Gastrocnemius medialis (tissue), 4 donors: ENCODE measurements around the gene SEPTIN6. TPM values are rescaled to one million over a fixed set of nuclear protein-coding genes. Genes with fewer than 3 reads are reported as not detected.
A peak's percentile ranks its signal among the peaks of the same experiment; 100 is the strongest.
"Not testable (repeated sequence)": the region's sequence is repeated elsewhere in the genome, so short reads cannot be mapped to it uniquely, and the experiment has no call there.

ENCODE experiments used
- ATAC-seq, 2 donors: fragments of 150-250 bp; one replicate each; pipeline ENCODE4 v1.9.1; 2016
- DNase-seq, 2 donors: peaks; one replicate each; pipeline ENCODE4 v3.0.0-alpha.2; 2019
- H3K27ac ChIP-seq, 4 donors: fragments of 200-600 bp; sonication (generic); 1 replicate in 1 of 4; 2 replicates in 3 of 4; pipeline ENCODE4 v1.5.1; 2016 to 2018; ENCODE audit warnings: mild to moderate bottlenecking in 2 of 4, moderate library complexity in 1 of 4
- H3K27me3 ChIP-seq, 3 donors: fragments of 200-600 bp; sonication (generic) in 2 of 3; 1 replicate in 1 of 3; 2 replicates in 2 of 3; pipeline versions ENCODE4 v1.5.1 to v1.6.0; 2016 to 2019; ENCODE audit warnings: mild to moderate bottlenecking in 1 of 3, moderate library complexity in 1 of 3
- H3K36me3 ChIP-seq, 2 donors: fragments of 200-600 bp; sonication (generic) in 1 of 2; one replicate each; pipeline ENCODE4 v1.5.1; 2017 to 2018
- H3K4me1 ChIP-seq, 2 donors: fragments of 200-600 bp; sonication (generic) in 1 of 2; one replicate each; pipeline ENCODE4 v1.5.1; 2016 to 2017; ENCODE audit warnings: mild to moderate bottlenecking in 2 of 2
- H3K4me3 ChIP-seq, 4 donors: fragments of 200-600 bp; sonication (generic) in 3 of 4; 1 replicate in 1 of 4; 2 replicates in 3 of 4; pipeline ENCODE4 v1.5.1; 2016 to 2019; ENCODE audit warnings: mild to moderate bottlenecking in 2 of 4
- H3K9me3 ChIP-seq, 3 donors: fragments of 200-600 bp; sonication (generic) in 2 of 3; 1 replicate in 1 of 3; 2 replicates in 2 of 3; pipeline ENCODE4 v1.5.1; 2016 to 2019
- CTCF ChIP-seq, 5 experiments: fragments of 450-650 bp in 3 of 5; fragments of 200-600 bp in 2 of 5; sonication (generic) in 2 of 5; IDR thresholded peaks in 4 of 5; conservative IDR thresholded peaks in 1 of 5; 1 replicate in 4 of 5; 2 replicates in 1 of 5; pipeline ENCODE4 v1.5.1; 2016 to 2019; ENCODE audit warnings: antibody characterized with exemption in 5 of 5, mild to moderate bottlenecking in 3 of 5, moderate library complexity in 3 of 5
- POLR2A ChIP-seq, 2 donors: fragments of 450-650 bp; IDR thresholded peaks; one replicate each; pipeline ENCODE4 v1.6.1; 2017; ENCODE audit warnings: antibody characterized with exemption in 2 of 2, mild to moderate bottlenecking in 2 of 2, moderate library complexity in 2 of 2
- in situ Hi-C, 4 donors: fragments of 200-750 bp; cut with MboI; loops; one replicate each; pipeline versions ENCODE4 v1.15.0 to v1.8.0; 2017; ENCODE audit warnings: low sequenced_read_pairs in 4 of 4
- intact Hi-C: fragments of 100-400 bp; cut with DNase I; formaldehyde crosslinking; loops from one replicate; pipeline ENCODE4 v1.15.1; 2023; ENCODE audit warnings: low total_unique reads
- total RNA-seq, 4 donors: library from RNA; depleted of rRNA; stranded (reverse); fragments of >200 nt; gene quantifications; one replicate each; pipeline versions ENCODE4 v1.1.0 to v1.2.3, GENCODE V29; 2016

The SEPTIN6 gene
- total RNA-seq, 4 donors from 2014 or later = 1.2 to 11.1 (median 3.5) TPM

- TF ChIP-seq CTCF (IDR thresholded peaks at IDR 0.05 in 4 of 5, conservative IDR thresholded peaks at IDR 0.05 in 1 of 5) (no peak), POLR2A (IDR thresholded peaks at IDR 0.05) (no peak)
- H3K27me3 ChIP-seq = no peaks in the 10 kb centered on the region
- ATAC-seq = no peak
- no peaks in the 10 kb centered on the region for H3K4me1 ChIP-seq
- H3K27ac ChIP-seq = no peak overlapping the region
- in situ Hi-C loops = no loop called here
- no peak for DNase-seq
- H3K9me3 ChIP-seq = no peaks in the 10 kb centered on the region
- intact Hi-C loops = no loop called here
- H3K36me3 ChIP-seq = no peaks in the 10 kb centered on the region
- H3K4me3 ChIP-seq = no peak overlapping the region
These were observed 20.5 kb downstream of the SEPTIN6 start for GRCh38 chrX:119672426-119672825.

- H3K9me3 ChIP-seq = no peaks in the 10 kb centered on the region
- ATAC-seq (no peak), DNase-seq (no peak)
- no peaks in the 10 kb centered on the region for H3K36me3 ChIP-seq
- no peaks in the 10 kb centered on the region for H3K27me3 ChIP-seq
- TF ChIP-seq CTCF (IDR thresholded peaks at IDR 0.05 in 4 of 5, conservative IDR thresholded peaks at IDR 0.05 in 1 of 5) (no peak), POLR2A (IDR thresholded peaks at IDR 0.05) (no peak)
- H3K4me1 ChIP-seq = no peaks in the 10 kb centered on the region
- H3K4me3 ChIP-seq = no peak overlapping the region
- H3K27ac ChIP-seq = no peak overlapping the region
- intact Hi-C loops = no loop called here
- in situ Hi-C loops = no loop called here
These were observed 23.4 kb downstream of the SEPTIN6 start for GRCh38 chrX:119669424-119670037.

GRCh38 chrX:119667111-119667878 lies 25.7 kb downstream of the SEPTIN6 start:
- Histone ChIP-seq H3K9me3 (no peaks in the 10 kb centered on the region), H3K36me3 (no peaks in the 10 kb centered on the region), H3K4me1 (no peaks in the 10 kb centered on the region), H3K27me3 (no peaks in the 10 kb centered on the region), H3K27ac (no peak overlapping the region), H3K4me3 (no peak overlapping the region)
- in situ Hi-C loops = no loop called here
- DNase-seq (peak in 1 of 2 donors; percentile 11), ATAC-seq (no peak)
- intact Hi-C loops = no loop called here
- no peak for TF ChIP-seq POLR2A (IDR thresholded peaks at IDR 0.05)
- TF ChIP-seq CTCF (IDR thresholded peaks at IDR 0.05 in 4 of 5, conservative IDR thresholded peaks at IDR 0.05 in 1 of 5) = no peak

GRCh38 chrX:119664877-119665276 lies 28.1 kb downstream of the SEPTIN6 start:
- H3K4me3 ChIP-seq, DNase-seq, ATAC-seq, H3K27ac ChIP-seq, intact Hi-C loops, H3K27me3 ChIP-seq, in situ Hi-C loops, H3K4me1 ChIP-seq, H3K9me3 ChIP-seq, H3K36me3 ChIP-seq: not testable (repeated sequence)

DNA sequence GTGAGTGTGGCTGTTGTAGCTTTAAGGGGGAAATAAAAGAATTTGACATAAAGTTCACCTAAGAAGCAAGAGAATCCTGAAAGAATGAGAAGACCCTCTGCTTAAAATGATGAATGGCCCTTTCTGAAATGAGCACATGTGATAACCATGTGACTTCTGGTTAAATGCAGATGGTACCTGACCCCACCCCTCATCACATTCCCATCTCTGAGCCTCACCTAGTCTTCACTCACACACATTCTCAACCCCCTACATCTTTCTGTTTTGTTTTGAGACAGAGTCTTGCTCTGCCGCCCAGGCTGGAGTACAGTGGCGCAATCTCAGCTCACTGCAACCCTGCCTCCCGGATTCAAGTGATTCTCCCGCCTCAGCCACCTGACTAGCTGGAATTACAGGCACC lies 31.5 kb downstream of the SEPTIN6 start:
- no peak for TF ChIP-seq CTCF (IDR thresholded peaks at IDR 0.05 in 4 of 5, conservative IDR thresholded peaks at IDR 0.05 in 1 of 5)
- no peak for TF ChIP-seq POLR2A (IDR thresholded peaks at IDR 0.05)
- ATAC-seq = no peak
- Histone ChIP-seq H3K4me3 (no peak overlapping the region), H3K27ac (no peak overlapping the region), H3K27me3 (no peaks in the 10 kb centered on the region), H3K9me3 (no peaks in the 10 kb centered on the region), H3K36me3 (no peaks in the 10 kb centered on the region), H3K4me1 (no peaks in the 10 kb centered on the region)
- intact Hi-C loops (no loop called here), in situ Hi-C loops (no loop called here)
- DNase-seq = no peak
